Measurements from ENCODE around the gene RAB6B. TPM values are rescaled to one million over a fixed set of nuclear protein-coding genes. Genes with fewer than 3 reads are reported as not detected.

RAB6B gene
- total RNA-seq, 1 donor from 2014 or later: 11.0 TPM

DNA sequence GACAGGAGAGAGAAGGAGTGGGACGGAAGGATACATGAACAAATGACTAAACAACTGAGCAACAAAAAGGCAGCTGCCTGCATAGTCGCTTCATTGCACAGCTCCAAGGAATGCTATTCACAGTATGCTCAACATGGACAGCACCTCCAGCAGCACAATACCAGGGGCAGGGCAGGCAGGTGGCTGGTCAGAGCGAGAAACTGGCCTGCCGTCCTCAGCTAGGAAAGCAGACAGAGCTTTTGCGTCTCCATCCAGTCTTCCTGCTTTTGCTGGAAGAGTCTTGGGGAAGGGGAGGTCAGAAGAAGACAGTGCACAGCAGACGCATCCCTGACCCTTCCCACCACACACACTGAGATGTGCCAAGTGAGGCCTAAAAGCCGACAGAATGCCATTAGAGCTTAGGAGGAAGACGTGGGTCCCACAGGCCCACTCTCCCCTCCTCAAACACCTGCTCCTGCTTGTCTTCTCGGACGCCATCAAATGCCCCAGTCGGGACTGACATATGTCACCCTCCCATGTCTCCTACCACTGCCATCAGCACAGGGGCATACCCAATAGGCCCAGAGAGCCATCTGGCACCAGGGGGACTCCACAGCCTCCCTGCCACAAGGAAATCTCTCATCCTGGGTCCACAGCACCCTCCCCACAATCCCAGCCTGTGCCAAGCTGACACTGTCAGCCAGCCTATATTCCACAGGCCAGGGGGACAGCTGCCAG lies 3.9 kb downstream of the RAB6B start:
- no peak for DNase-seq (ENCODE audit: low spot score in 2 of 2, unreplicated experiment in 2 of 2)
- Mint-ChIP-seq H3K9me3 (no peaks in the 10 kb centered on the region), H3K27ac (no peak overlapping the region), H3K27me3 (ENCODE audit: low read depth) (peaks cover 30% of the 10 kb centered on the region), H3K4me1 (peaks cover 6% of the 10 kb centered on the region), H3K4me3 (no peak overlapping the region), H3K36me3 (no peaks in the 10 kb centered on the region)
- TF ChIP-seq, protein P1, sequence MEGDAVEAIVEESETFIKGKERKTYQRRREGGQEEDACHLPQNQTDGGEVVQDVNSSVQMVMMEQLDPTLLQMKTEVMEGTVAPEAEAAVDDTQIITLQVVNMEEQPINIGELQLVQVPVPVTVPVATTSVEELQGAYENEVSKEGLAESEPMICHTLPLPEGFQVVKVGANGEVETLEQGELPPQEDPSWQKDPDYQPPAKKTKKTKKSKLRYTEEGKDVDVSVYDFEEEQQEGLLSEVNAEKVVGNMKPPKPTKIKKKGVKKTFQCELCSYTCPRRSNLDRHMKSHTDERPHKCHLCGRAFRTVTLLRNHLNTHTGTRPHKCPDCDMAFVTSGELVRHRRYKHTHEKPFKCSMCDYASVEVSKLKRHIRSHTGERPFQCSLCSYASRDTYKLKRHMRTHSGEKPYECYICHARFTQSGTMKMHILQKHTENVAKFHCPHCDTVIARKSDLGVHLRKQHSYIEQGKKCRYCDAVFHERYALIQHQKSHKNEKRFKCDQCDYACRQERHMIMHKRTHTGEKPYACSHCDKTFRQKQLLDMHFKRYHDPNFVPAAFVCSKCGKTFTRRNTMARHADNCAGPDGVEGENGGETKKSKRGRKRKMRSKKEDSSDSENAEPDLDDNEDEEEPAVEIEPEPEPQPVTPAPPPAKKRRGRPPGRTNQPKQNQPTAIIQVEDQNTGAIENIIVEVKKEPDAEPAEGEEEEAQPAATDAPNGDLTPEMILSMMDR (IDR thresholded peaks at IDR 0.05; ENCODE audit: unreplicated experiment): no peak

DNA sequence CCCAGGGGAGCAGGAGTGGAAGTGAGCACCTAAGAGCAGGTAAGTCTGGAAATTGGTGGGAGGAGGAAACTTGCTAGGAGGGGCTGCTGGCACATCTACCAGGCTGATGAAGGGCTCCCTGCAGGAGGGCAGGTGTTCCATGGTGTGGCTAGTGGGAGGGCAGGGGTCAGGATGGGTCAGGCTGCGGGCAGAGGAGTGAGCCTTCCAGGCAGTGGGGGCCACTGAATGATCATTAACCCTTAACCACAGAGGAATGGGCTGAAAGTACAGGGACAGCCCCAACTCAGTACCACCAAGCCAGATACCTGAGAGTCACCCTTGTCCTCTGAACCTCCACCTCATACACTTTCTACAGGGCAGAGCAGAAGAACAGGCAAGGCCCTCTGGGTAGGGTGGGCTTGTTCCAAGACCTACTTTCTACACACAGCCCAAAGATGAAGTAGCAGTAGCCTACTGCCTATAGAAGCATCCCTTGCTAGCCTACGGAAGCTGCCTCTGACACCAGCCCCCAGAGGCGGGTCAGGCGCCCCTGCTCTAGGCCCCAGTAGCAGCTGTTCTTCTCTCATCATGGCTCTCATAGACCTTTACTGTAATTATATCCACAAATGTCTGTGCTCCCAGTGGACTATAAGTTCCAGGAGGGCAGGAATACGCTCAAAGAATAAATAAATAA lies 4.6 kb downstream of the RAB6B start:
- H3K4me1 Mint-ChIP-seq: peaks cover 6% of the 10 kb centered on the region
- H3K4me3 Mint-ChIP-seq: no peak overlapping the region
- H3K9me3 Mint-ChIP-seq: no peaks in the 10 kb centered on the region
- no peak for DNase-seq (ENCODE audit: low spot score in 2 of 2, unreplicated experiment in 2 of 2)
- H3K36me3 Mint-ChIP-seq: no peaks in the 10 kb centered on the region
- H3K27me3 Mint-ChIP-seq (ENCODE audit: low read depth): peaks cover 24% of the 10 kb centered on the region
- no peak overlapping the region for H3K27ac Mint-ChIP-seq
- TF ChIP-seq, protein P1 (IDR thresholded peaks at IDR 0.05; ENCODE audit: unreplicated experiment): no peak

DNA sequence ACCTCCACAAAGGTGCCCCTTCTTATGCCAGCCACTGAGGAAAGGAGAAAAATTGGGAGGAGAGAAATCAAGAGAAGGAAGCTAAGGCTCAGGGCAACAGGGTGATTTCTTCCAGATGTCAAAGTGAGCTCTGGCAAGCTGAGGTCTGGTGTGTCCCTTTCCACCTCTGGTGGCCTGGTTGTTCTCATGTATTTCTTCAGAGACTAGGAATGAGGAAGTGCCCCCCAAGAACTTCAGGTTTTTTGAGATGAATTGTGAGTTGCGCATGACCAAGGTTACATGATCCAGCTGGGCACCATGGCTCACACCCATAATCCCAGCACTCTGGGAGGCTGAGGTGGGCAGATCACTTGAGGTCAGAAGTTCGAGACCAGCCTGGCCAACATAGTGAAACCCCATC lies 5.6 kb downstream of the RAB6B start:
- TF ChIP-seq, protein P1 (IDR thresholded peaks at IDR 0.05; ENCODE audit: unreplicated experiment): no peak
- H3K4me1 Mint-ChIP-seq: peaks cover 4% of the 10 kb centered on the region
- no peaks in the 10 kb centered on the region for H3K9me3 Mint-ChIP-seq
- DNase-seq (ENCODE audit: low spot score in 2 of 2, unreplicated experiment in 2 of 2): no peak
- peaks cover 28% of the 10 kb centered on the region for H3K27me3 Mint-ChIP-seq (ENCODE audit: low read depth)
- no peak overlapping the region for H3K4me3 Mint-ChIP-seq
- H3K36me3 Mint-ChIP-seq: no peaks in the 10 kb centered on the region
- no peak overlapping the region for H3K27ac Mint-ChIP-seq

DNA sequence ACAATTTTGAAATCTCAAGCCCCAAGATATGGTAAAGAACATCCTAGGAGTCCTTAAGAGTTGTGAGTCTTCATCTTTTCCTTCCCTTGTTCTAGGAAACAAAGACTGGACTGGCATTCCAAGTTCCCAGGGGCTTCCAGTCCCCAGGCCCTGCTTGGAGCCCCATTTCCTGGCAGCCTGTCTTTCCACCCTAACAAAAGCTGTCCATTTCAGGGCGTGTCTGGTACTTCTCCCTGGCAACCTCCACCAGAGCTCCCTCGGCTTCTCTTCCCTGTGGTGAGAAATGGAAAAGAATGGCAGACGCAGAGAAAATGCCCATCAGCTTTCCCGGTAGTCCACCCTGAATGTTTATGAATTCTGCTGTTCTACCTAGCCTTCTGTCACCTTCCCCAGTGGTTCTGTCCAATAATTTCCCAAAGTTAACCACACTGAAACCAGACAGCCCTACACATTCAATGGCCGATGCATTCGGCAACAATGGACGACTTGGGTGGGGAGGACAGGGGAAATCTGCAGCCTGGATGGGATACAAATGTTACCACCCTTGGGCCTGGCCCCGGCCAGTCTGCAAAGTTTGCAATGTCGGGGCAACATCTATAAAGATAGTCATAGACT lies 6.8 kb downstream of the RAB6B start:
- Mint-ChIP-seq H3K27ac (no peak overlapping the region), H3K4me1 (peaks cover under 1% of the 10 kb centered on the region), H3K9me3 (no peaks in the 10 kb centered on the region), H3K4me3 (no peak overlapping the region), H3K27me3 (ENCODE audit: low read depth) (peaks cover 35% of the 10 kb centered on the region), H3K36me3 (no peaks in the 10 kb centered on the region)
- DNase-seq (ENCODE audit: low spot score in 2 of 2, unreplicated experiment in 2 of 2): no peak
- TF ChIP-seq, protein P1 (IDR thresholded peaks at IDR 0.05; ENCODE audit: unreplicated experiment): no peak

DNA sequence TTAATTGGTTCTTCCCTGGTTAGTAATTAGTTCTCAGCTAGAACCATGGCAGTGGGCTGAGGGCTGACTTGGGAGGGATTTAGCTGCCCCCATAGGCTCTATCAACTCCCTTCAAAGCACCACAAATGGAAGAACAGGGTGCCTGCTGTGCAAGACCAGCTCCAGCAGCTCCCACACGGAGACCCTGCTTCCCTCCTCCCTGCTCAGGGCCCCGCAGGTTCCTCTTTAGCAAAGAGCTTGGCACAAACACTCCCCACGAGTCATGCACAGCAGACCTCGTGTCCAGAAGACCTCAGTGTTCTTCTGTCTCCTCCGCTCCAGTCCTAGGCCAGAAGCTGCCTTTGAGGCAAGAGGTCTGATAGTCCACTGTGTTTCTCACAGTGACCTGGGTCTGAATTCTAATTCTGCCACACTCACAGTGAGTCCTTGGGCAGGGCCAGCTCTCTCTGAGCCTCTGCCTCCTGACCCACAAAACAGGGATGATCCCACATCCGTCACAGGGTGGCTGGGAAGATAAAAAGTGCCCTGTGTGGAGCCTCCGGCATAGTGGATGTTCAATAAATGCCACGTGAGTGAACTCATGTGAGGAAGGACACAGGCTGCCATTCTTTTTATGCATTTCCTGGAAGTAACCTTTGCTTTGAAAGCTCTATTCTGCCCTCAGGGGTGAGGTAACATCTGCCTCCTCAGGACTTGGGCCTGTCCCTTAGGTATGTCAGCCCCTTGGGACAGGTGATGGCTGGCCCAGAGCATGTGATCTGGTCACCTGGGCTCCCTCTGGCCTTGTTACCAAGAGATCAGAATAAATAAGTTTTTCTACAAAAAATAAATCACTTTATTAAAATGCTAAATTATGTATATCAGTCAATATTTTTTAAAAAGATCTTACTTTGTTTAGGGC lies 7.6 kb downstream of the RAB6B start:
- Mint-ChIP-seq H3K9me3 (no peaks in the 10 kb centered on the region), H3K27ac (no peak overlapping the region), H3K4me1 (no peaks in the 10 kb centered on the region), H3K4me3 (no peak overlapping the region), H3K27me3 (ENCODE audit: low read depth) (peaks cover 32% of the 10 kb centered on the region), H3K36me3 (no peaks in the 10 kb centered on the region)
- no peak for DNase-seq (ENCODE audit: low spot score in 2 of 2, unreplicated experiment in 2 of 2)
- TF ChIP-seq, protein P1 (IDR thresholded peaks at IDR 0.05; ENCODE audit: unreplicated experiment): no peak
